Measurements from ENCODE around the gene PRELP. TPM values are rescaled to one million over a fixed set of nuclear protein-coding genes. Genes with fewer than 3 reads are reported as not detected.

PRELP gene
- total RNA-seq, 1 donor from 2014 or later, result not detected

GRCh38 chr1:203467550-203467921 lies 8.1 kb upstream of the PRELP start:
- DNase-seq (ENCODE audit: low read depth), result no peak
- no peak for TF ChIP-seq CTCF (conservative IDR thresholded peaks at IDR 0.05; ENCODE audit: low read depth, low read length)
- no peak overlapping the region for H3K4me3 ChIP-seq (ENCODE audit: low read depth, low read length)

- DNase-seq (ENCODE audit: low read depth), result no peak
- no peak overlapping the region for H3K4me3 ChIP-seq (ENCODE audit: low read depth, low read length)
- no peak for TF ChIP-seq CTCF (conservative IDR thresholded peaks at IDR 0.05; ENCODE audit: low read depth, low read length)
These were observed 7.3 kb upstream of the PRELP start for GRCh38 chr1:203468326-203468725.

- no peak for DNase-seq (ENCODE audit: low read depth)
- no peak for TF ChIP-seq CTCF (conservative IDR thresholded peaks at IDR 0.05; ENCODE audit: low read depth, low read length)
- no peak overlapping the region for H3K4me3 ChIP-seq (ENCODE audit: low read depth, low read length)
These were observed 5.4 kb upstream of the PRELP start for GRCh38 chr1:203470240-203470639.

- DNase-seq (ENCODE audit: low read depth), result no peak
- H3K4me3 ChIP-seq (ENCODE audit: low read depth, low read length), result no peak overlapping the region
- TF ChIP-seq CTCF (conservative IDR thresholded peaks at IDR 0.05; ENCODE audit: low read depth, low read length), result no peak
These were observed 3.8 kb upstream of the PRELP start for GRCh38 chr1:203471841-203472240.

- H3K4me3 ChIP-seq (ENCODE audit: low read depth, low read length), result no peak overlapping the region
- TF ChIP-seq CTCF (conservative IDR thresholded peaks at IDR 0.05; ENCODE audit: low read depth, low read length), result no peak
- no peak for DNase-seq (ENCODE audit: low read depth)
These were observed 2.3 kb upstream of the PRELP start for GRCh38 chr1:203473281-203473680.

- no peak for TF ChIP-seq CTCF (conservative IDR thresholded peaks at IDR 0.05; ENCODE audit: low read depth, low read length)
- no peak for DNase-seq (ENCODE audit: low read depth)
- no peak overlapping the region for H3K4me3 ChIP-seq (ENCODE audit: low read depth, low read length)
These were observed 1.8 kb upstream of the PRELP start for GRCh38 chr1:203473781-203474305.

GRCh38 chr1:203476216-203476814 lies 709 bp downstream of the PRELP start:
- no peak for TF ChIP-seq CTCF (conservative IDR thresholded peaks at IDR 0.05; ENCODE audit: low read depth, low read length)
- DNase-seq (ENCODE audit: low read depth), result no peak
- no peak overlapping the region for H3K4me3 ChIP-seq (ENCODE audit: low read depth, low read length)
